Superior temporal gyrus (tissue), 1 donor: ENCODE data around the gene OR10H5.
"Not testable (repeated sequence)": the region's sequence is repeated elsewhere in the genome, so short reads cannot be mapped to it uniquely, and the experiment has no call there.

Experiments
- DNase-seq: peaks from one replicate; pipeline ENCODE4 v3.0.0-alpha.2; 2016; ENCODE audit errors: extremely low spot score

The OR10H5 gene

DNA sequence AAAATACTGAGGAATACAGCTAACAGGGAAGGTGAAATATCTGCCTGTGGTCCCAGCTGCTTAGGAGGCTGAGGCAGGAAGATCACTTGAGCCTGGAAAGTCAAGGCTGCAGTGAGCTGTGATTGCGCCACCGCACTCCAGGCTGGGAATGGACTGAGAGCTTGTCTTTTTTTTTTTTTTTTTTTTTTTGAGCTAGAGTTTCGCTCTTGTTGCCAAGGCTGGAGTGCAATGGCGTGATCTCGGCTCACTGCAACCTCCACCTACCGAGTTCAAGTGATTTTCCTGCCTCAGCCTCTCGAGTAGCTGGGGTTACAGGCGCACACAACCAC lies 56.4 kb downstream of the OR10H5 start:
- DNase-seq: not testable (repeated sequence)

DNA sequence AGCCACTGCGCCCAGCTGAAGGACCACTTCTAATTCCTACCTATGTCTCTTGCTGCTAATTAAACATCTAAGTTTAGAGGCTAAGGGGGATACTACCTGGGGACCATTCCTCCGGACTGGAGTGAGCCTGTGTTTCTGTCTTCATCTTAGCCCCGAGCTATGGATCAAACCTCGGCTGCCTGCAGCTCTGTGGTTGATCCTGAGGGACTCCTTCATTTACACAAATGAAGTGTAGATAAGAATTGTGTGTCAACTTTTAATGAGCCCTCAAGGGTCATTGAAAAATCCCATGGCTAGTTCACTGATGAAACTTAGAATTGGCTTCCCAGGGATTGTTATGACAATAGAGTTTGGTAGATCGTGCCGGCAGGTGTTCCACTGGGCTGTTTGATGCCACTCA lies 59.5 kb downstream of the OR10H5 start:
- no peak for DNase-seq

DNA sequence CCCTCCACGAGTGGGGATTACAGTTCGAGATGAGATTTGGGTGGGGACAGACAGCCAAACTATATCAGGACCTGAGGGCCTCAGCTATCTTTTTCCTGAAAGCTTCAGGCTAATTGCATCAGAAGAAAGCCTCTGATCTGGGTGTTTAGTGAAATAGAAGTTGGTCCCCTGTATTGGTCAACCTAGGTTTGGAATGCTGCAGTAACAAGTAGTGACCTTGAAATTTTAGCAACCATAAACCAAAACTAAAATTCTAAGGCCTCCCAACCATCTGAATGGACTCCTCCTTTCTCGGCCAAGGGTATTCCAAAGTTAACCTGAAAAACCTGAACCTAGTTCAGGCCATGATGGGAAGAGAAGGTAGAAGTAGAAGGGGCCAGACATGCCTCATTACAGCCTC lies 62.9 kb downstream of the OR10H5 start:
- no peak for DNase-seq
